GM23338 (cell line): ENCODE measurements around the gene ITGB5. TPM values are rescaled to one million over a fixed set of nuclear protein-coding genes. Genes with fewer than 3 reads are reported as not detected.

Source experiments
- ATAC-seq: fragments of 200-7000 bp; cut with Tn5 transposase; 3 replicates; pipeline ENCODE4 v1.9.1; 2020
- DNase-seq: peaks from one replicate; pipeline ENCODE4 v3.0.0-alpha.2; 2015; ENCODE audit warnings: low spot score
- H2AFZ ChIP-seq: fragments of 200-600 bp; sonication (generic); 2 replicates; pipeline ENCODE4 v1.8.0; 2016; ENCODE audit warnings: antibody characterized with exemption, mild to moderate bottlenecking, moderate library complexity
- H3F3A ChIP-seq: fragments of 200-600 bp; sonication (generic); replicated peaks from 2 replicates; pipeline ENCODE4 v1.8.0; 2017; ENCODE audit warnings: antibody characterized with exemption, mixed run types, low read depth
- H3K27ac ChIP-seq: fragments of 200-600 bp; sonication (generic); 2 replicates; pipeline ENCODE4 v1.6.1; 2016; ENCODE audit warnings: low read depth
- H3K27me3 ChIP-seq: fragments of 200-600 bp; sonication (generic); 2 replicates; pipeline ENCODE4 v1.8.0; 2016; ENCODE audit warnings: mild to moderate bottlenecking, mixed run types, moderate library complexity; ENCODE audit not compliant: insufficient read depth
- H3K36me3 ChIP-seq: fragments of 200-600 bp; sonication (generic); 2 replicates; pipeline ENCODE4 v1.8.0; 2016; ENCODE audit warnings: mild to moderate bottlenecking; ENCODE audit not compliant: insufficient read depth
- H3K4me1 ChIP-seq: fragments of 200-600 bp; sonication (generic); 2 replicates; pipeline ENCODE4 v1.8.0; 2016; ENCODE audit warnings: mild to moderate bottlenecking, moderate library complexity; ENCODE audit not compliant: insufficient read depth
- H3K4me2 ChIP-seq: fragments of 200-600 bp; sonication (generic); 2 replicates; pipeline ENCODE4 v1.7.1; 2017; ENCODE audit warnings: mixed run types
- H3K4me3 ChIP-seq: fragments of 200-600 bp; sonication (generic); 2 replicates; pipeline ENCODE4 v1.6.1; 2016; ENCODE audit warnings: mixed run types
- H3K79me2 ChIP-seq: fragments of 200-600 bp; sonication (generic); replicated peaks from 2 replicates; pipeline ENCODE4 v1.8.0; 2017; ENCODE audit warnings: mild to moderate bottlenecking; ENCODE audit not compliant: insufficient read depth
- H3K9me2 ChIP-seq: fragments of 200-600 bp; sonication (generic); 2 replicates; pipeline ENCODE4 v1.8.0; 2017; ENCODE audit not compliant: insufficient read depth
- H4K20me1 ChIP-seq: fragments of 200-600 bp; sonication (generic); replicated peaks from 2 replicates; pipeline ENCODE4 v1.8.0; 2017; ENCODE audit warnings: mild to moderate bottlenecking; ENCODE audit not compliant: insufficient read depth
- H3K27ac Mint-ChIP-seq: 2 replicates; pipeline ENCODE4 v1.8.0; 2020; ENCODE audit warnings: inconsistent platforms, mild to moderate bottlenecking, moderate library complexity, mixed read lengths
- H3K27me3 Mint-ChIP-seq: 3 replicates; pipeline ENCODE4 v1.8.0; 2022; ENCODE audit warnings: low read depth, mild to moderate bottlenecking, moderate library complexity, mixed read lengths, inconsistent platforms; ENCODE audit not compliant: insufficient read depth, poor library complexity
- H3K36me3 Mint-ChIP-seq: 3 replicates; pipeline ENCODE4 v1.8.0; 2021; ENCODE audit warnings: low read depth, mild to moderate bottlenecking, inconsistent platforms, moderate library complexity, mixed read lengths
- H3K4me1 Mint-ChIP-seq: 3 replicates; pipeline ENCODE4 v1.8.0; 2020; ENCODE audit warnings: mild to moderate bottlenecking, inconsistent platforms, mixed read lengths
- H3K4me3 Mint-ChIP-seq: 3 replicates; pipeline ENCODE4 v1.8.0; 2021; ENCODE audit warnings: moderate library complexity, mild to moderate bottlenecking, inconsistent platforms, mixed read lengths
- H3K9me3 Mint-ChIP-seq: 3 replicates; pipeline ENCODE4 v1.8.0; 2020; ENCODE audit warnings: moderate library complexity, mild to moderate bottlenecking, inconsistent platforms, mixed read lengths
- CREB1 ChIP-seq: fragments of 250-450 bp; sonication (Bioruptor Pico); IDR thresholded peaks from 2 replicates; pipeline ENCODE4 v1.5.0; 2020; ENCODE audit warnings: low read depth, mild to moderate bottlenecking, moderate library complexity
- EZH2 ChIP-seq: fragments of 200-600 bp; sonication (generic); IDR thresholded peaks from one replicate; pipeline ENCODE4 v1.8.0; 2017; ENCODE audit warnings: antibody characterized with exemption, mild to moderate bottlenecking, low read depth; ENCODE audit not compliant: unreplicated experiment
- EZH2phosphoT487 ChIP-seq: fragments of 200-600 bp; sonication (generic); IDR thresholded peaks from one replicate; pipeline ENCODE4 v1.8.1; 2018; ENCODE audit warnings: antibody characterized with exemption; ENCODE audit not compliant: unreplicated experiment
- JUNB ChIP-seq: IDR thresholded peaks from one replicate; pipeline ENCODE4 v1.6.1; 2016; ENCODE audit warnings: antibody characterized with exemption; ENCODE audit not compliant: unreplicated experiment
- NANOG ChIP-seq: IDR thresholded peaks from 2 replicates; pipeline ENCODE4 v1.6.1; 2016; ENCODE audit warnings: antibody characterized with exemption, borderline replicate concordance
- POLR2AphosphoS5 ChIP-seq: IDR thresholded peaks from 2 replicates; pipeline ENCODE4 v1.6.1; 2016; ENCODE audit warnings: antibody characterized with exemption, low read depth
- STAT1 ChIP-seq: IDR thresholded peaks from one replicate; pipeline ENCODE4 v1.6.1; 2016; ENCODE audit warnings: antibody characterized with exemption; ENCODE audit not compliant: unreplicated experiment
- ZNF114 ChIP-seq: fragments of 250-450 bp; sonication (Bioruptor Pico); IDR thresholded peaks from 2 replicates; pipeline ENCODE4 v1.5.0; 2020; ENCODE audit warnings: mild to moderate bottlenecking, moderate library complexity
- ZNF331 ChIP-seq: fragments of 250-450 bp; sonication (Bioruptor Pico); IDR thresholded peaks from 2 replicates; pipeline ENCODE4 v1.5.0; 2020; ENCODE audit warnings: low read depth, mild to moderate bottlenecking, moderate library complexity
- polyA plus RNA-seq: library from polyadenylated mRNA; unstranded; fragments of >200 nt; fragmentation: Nextera tagmentation; extraction: Ambion mirVana; gene quantifications from 2 replicates; pipeline ENCODE4 v1.2.1, GENCODE V29; 2016
- total RNA-seq: library from RNA; depleted of rRNA; stranded (reverse); fragments of >200 nt; shearing (Covaris generic); gene quantifications from 2 replicates; pipeline ENCODE4 v1.2.3, GENCODE V29; 2014
- TF ChIP-seq, protein P1 (sequence below): IDR thresholded peaks from 2 replicates; pipeline ENCODE4 v1.6.1; 2016; ENCODE audit warnings: antibody characterized with exemption
- TF ChIP-seq, protein P2 (sequence below): fragments of 250-450 bp; sonication (Bioruptor Pico); IDR thresholded peaks from 2 replicates; pipeline ENCODE4 v1.5.0; 2020; ENCODE audit warnings: mild to moderate bottlenecking, moderate library complexity
- TF ChIP-seq, protein P3 (sequence below): IDR thresholded peaks from one replicate; pipeline ENCODE4 v1.6.1; 2018; ENCODE audit warnings: antibody characterized with exemption; ENCODE audit not compliant: unreplicated experiment
- TF ChIP-seq, protein P4 (sequence below), 2 experiments: fragments of 200-600 bp in 1 of 2; sonication (generic) in 1 of 2; conservative IDR thresholded peaks; 2 replicates each; pipeline versions ENCODE4 v1.5.1 to v1.6.1; 2016 to 2017; ENCODE audit warnings: antibody characterized with exemption in 2 of 2, low read depth in 2 of 2, mild to moderate bottlenecking in 2 of 2, moderate library complexity in 1 of 2

Gene ITGB5
- total and polyA plus RNA-seq, 2 experiments from 2014 or later: 68.2 to 269 TPM

DNA sequence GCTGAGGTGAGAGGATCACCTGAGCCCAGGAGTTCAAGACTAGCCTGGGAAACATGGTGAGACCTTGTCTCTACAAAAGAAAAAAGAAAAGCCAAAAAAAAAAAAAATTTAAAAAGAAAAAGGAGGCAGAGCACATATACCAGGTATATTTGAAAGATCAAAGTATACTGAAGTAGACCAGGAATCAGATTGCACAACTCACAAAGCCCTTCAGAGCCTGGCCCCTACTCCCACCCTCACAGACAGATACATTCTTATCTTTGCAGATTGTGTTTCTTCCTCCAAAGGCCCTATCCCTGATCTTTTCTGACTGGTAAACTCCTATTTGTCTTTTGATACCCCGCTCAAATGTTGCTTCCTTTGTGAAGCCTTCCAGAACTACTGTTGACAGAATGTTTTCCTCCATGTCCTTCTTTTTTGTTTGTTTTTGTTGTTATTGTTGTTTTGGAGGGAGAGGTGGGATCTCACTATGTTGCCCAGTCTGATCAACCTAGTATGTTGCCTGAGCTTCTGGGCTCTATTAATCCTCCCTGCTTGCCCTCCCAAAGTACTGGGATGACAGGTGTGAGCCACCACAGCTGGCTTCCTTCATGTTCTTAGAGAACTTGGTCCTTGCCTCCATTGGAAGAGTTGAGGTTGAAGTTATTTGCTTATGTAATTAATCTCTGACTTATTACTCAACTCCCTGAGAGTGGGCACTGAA lies 9.8 kb upstream of the ITGB5 start:
- no peak for ATAC-seq
- Histone ChIP-seq H3K9me2 (no peaks in the 10 kb centered on the region; the same call in 1 of the 2 replicates), H3K4me3 (no peak overlapping the region), H3K36me3 (no peaks in the 10 kb centered on the region), H2AFZ (no peak overlapping the region), H3K4me1 (peaks cover 7% of the 10 kb centered on the region; the same call in 1 of the 2 replicates), H4K20me1 (no peaks in the 10 kb centered on the region), H3F3A (no peaks in the 10 kb centered on the region), H3K79me2 (no peaks in the 10 kb centered on the region), H3K27ac (no peak overlapping the region), H3K27me3 (no peaks in the 10 kb centered on the region), H3K4me2 (no peak overlapping the region)
- no peak for DNase-seq
- Mint-ChIP-seq H3K9me3 (no peaks in the 10 kb centered on the region), H3K27me3 (peaks cover 3% of the 10 kb centered on the region), H3K36me3 (no peaks in the 10 kb centered on the region), H3K4me3 (no peak overlapping the region), H3K27ac (no peak overlapping the region), H3K4me1 (peaks cover 7% of the 10 kb centered on the region)
- TF ChIP-seq, protein P1, sequence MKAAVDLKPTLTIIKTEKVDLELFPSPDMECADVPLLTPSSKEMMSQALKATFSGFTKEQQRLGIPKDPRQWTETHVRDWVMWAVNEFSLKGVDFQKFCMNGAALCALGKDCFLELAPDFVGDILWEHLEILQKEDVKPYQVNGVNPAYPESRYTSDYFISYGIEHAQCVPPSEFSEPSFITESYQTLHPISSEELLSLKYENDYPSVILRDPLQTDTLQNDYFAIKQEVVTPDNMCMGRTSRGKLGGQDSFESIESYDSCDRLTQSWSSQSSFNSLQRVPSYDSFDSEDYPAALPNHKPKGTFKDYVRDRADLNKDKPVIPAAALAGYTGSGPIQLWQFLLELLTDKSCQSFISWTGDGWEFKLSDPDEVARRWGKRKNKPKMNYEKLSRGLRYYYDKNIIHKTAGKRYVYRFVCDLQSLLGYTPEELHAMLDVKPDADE: no peak
- TF ChIP-seq JUNB (no peak), EZH2phosphoT487 (no peak), CREB1 (no peak), NANOG (no peak), STAT1 (no peak), POLR2AphosphoS5 (no peak), ZNF114 (no peak), EZH2 (no peak), ZNF331 (CRISPR knock-in tag) (no peak)
- TF ChIP-seq, protein P2, sequence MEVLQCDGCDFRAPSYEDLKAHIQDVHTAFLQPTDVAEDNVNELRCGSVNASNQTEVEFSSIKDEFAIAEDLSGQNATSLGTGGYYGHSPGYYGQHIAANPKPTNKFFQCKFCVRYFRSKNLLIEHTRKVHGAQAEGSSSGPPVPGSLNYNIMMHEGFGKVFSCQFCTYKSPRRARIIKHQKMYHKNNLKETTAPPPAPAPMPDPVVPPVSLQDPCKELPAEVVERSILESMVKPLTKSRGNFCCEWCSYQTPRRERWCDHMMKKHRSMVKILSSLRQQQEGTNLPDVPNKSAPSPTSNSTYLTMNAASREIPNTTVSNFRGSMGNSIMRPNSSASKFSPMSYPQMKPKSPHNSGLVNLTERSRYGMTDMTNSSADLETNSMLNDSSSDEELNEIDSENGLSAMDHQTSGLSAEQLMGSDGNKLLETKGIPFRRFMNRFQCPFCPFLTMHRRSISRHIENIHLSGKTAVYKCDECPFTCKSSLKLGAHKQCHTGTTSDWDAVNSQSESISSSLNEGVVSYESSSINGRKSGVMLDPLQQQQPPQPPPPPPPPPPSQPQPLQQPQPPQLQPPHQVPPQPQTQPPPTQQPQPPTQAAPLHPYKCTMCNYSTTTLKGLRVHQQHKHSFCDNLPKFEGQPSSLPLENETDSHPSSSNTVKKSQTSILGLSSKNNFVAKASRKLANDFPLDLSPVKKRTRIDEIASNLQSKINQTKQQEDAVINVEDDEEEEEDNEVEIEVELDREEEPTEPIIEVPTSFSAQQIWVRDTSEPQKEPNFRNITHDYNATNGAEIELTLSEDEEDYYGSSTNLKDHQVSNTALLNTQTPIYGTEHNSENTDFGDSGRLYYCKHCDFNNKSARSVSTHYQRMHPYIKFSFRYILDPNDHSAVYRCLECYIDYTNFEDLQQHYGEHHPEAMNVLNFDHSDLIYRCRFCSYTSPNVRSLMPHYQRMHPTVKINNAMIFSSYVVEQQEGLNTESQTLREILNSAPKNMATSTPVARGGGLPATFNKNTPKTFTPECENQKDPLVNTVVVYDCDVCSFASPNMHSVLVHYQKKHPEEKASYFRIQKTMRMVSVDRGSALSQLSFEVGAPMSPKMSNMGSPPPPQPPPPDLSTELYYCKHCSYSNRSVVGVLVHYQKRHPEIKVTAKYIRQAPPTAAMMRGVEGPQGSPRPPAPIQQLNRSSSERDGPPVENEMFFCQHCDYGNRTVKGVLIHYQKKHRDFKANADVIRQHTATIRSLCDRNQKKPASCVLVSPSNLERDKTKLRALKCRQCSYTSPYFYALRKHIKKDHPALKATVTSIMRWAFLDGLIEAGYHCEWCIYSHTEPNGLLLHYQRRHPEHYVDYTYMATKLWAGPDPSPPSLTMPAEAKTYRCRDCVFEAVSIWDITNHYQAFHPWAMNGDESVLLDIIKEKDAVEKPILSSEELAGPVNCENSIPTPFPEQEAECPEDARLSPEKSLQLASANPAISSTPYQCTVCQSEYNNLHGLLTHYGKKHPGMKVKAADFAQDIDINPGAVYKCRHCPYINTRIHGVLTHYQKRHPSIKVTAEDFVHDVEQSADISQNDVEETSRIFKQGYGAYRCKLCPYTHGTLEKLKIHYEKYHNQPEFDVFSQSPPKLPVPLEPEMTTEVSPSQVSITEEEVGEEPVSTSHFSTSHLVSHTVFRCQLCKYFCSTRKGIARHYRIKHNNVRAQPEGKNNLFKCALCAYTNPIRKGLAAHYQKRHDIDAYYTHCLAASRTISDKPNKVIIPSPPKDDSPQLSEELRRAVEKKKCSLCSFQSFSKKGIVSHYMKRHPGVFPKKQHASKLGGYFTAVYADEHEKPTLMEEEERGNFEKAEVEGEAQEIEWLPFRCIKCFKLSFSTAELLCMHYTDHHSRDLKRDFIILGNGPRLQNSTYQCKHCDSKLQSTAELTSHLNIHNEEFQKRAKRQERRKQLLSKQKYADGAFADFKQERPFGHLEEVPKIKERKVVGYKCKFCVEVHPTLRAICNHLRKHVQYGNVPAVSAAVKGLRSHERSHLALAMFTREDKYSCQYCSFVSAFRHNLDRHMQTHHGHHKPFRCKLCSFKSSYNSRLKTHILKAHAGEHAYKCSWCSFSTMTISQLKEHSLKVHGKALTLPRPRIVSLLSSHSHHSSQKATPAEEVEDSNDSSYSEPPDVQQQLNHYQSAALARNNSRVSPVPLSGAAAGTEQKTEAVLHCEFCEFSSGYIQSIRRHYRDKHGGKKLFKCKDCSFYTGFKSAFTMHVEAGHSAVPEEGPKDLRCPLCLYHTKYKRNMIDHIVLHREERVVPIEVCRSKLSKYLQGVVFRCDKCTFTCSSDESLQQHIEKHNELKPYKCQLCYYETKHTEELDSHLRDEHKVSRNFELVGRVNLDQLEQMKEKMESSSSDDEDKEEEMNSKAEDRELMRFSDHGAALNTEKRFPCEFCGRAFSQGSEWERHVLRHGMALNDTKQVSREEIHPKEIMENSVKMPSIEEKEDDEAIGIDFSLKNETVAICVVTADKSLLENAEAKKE (CRISPR knock-in tag): no peak
- TF ChIP-seq, protein P3, sequence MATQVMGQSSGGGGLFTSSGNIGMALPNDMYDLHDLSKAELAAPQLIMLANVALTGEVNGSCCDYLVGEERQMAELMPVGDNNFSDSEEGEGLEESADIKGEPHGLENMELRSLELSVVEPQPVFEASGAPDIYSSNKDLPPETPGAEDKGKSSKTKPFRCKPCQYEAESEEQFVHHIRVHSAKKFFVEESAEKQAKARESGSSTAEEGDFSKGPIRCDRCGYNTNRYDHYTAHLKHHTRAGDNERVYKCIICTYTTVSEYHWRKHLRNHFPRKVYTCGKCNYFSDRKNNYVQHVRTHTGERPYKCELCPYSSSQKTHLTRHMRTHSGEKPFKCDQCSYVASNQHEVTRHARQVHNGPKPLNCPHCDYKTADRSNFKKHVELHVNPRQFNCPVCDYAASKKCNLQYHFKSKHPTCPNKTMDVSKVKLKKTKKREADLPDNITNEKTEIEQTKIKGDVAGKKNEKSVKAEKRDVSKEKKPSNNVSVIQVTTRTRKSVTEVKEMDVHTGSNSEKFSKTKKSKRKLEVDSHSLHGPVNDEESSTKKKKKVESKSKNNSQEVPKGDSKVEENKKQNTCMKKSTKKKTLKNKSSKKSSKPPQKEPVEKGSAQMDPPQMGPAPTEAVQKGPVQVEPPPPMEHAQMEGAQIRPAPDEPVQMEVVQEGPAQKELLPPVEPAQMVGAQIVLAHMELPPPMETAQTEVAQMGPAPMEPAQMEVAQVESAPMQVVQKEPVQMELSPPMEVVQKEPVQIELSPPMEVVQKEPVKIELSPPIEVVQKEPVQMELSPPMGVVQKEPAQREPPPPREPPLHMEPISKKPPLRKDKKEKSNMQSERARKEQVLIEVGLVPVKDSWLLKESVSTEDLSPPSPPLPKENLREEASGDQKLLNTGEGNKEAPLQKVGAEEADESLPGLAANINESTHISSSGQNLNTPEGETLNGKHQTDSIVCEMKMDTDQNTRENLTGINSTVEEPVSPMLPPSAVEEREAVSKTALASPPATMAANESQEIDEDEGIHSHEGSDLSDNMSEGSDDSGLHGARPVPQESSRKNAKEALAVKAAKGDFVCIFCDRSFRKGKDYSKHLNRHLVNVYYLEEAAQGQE: no peak
- TF ChIP-seq, protein P4, sequence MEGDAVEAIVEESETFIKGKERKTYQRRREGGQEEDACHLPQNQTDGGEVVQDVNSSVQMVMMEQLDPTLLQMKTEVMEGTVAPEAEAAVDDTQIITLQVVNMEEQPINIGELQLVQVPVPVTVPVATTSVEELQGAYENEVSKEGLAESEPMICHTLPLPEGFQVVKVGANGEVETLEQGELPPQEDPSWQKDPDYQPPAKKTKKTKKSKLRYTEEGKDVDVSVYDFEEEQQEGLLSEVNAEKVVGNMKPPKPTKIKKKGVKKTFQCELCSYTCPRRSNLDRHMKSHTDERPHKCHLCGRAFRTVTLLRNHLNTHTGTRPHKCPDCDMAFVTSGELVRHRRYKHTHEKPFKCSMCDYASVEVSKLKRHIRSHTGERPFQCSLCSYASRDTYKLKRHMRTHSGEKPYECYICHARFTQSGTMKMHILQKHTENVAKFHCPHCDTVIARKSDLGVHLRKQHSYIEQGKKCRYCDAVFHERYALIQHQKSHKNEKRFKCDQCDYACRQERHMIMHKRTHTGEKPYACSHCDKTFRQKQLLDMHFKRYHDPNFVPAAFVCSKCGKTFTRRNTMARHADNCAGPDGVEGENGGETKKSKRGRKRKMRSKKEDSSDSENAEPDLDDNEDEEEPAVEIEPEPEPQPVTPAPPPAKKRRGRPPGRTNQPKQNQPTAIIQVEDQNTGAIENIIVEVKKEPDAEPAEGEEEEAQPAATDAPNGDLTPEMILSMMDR (conservative IDR thresholded peaks at IDR 0.05; ENCODE audit: low read depth in 2 of 2): no peak
